DMS114 treated with DMSO at 0.1 percent for 48 hours (cell line): ENCODE data around the gene KCNK6.
"Not testable (repeated sequence)": the region's sequence is repeated elsewhere in the genome, so short reads cannot be mapped to it uniquely, and the experiment has no call there.

Experiments
- DNase-seq: peaks from one replicate; lab custom pipeline; 2025; ENCODE audit not compliant: unreplicated experiment; lab: John Stamatoyannopoulos, UW

KCNK6 gene

GRCh38 chr19:38360839-38361631 lies 41.4 kb downstream of the KCNK6 start:
- no peak for DNase-seq

- peak; percentile 88 for DNase-seq
These were observed 42.0 kb downstream of the KCNK6 start for GRCh38 chr19:38361633-38362075.

GRCh38 chr19:38362076-38362945 lies 42.7 kb downstream of the KCNK6 start:
- DNase-seq, result peak; percentile 85

- DNase-seq, result not testable (repeated sequence)
These were observed 43.5 kb downstream of the KCNK6 start for GRCh38 chr19:38362946-38363688.

- DNase-seq, result no peak
These were observed 47.4 kb downstream of the KCNK6 start for GRCh38 chr19:38367041-38367440.

GRCh38 chr19:38369584-38369983 lies 49.9 kb downstream of the KCNK6 start:
- DNase-seq, result no peak

- DNase-seq, result no peak
These were observed 50.7 kb downstream of the KCNK6 start for GRCh38 chr19:38370299-38370698.

- no peak for DNase-seq
These were observed 51.4 kb downstream of the KCNK6 start for GRCh38 chr19:38371081-38371480.

GRCh38 chr19:38373907-38374331 lies 54.3 kb downstream of the KCNK6 start:
- DNase-seq, result no peak

GRCh38 chr19:38374332-38375097 lies 54.9 kb downstream of the KCNK6 start, which contains the start of gene PSMD8:
PSMD8 (plus strand) TSS chr19:38374571; CDS start chr19:38374602, 31 bp downstream.
- DNase-seq, result peak; percentile 98

GRCh38 chr19:38375098-38375493 lies 55.5 kb downstream of the KCNK6 start:
- DNase-seq, result no peak

GRCh38 chr19:38375748-38376147 lies 56.1 kb downstream of the KCNK6 start:
- no peak for DNase-seq

- DNase-seq, result no peak
These were observed 56.9 kb downstream of the KCNK6 start for GRCh38 chr19:38376576-38376975.

GRCh38 chr19:38377052-38377451 lies 57.4 kb downstream of the KCNK6 start:
- no peak for DNase-seq

- DNase-seq, result no peak
These were observed 59.2 kb downstream of the KCNK6 start for GRCh38 chr19:38378866-38379265.

- no peak for DNase-seq
These were observed 61.5 kb downstream of the KCNK6 start for GRCh38 chr19:38381138-38381537.
